ES-I3 (cell line): Measurements from ENCODE around the gene NTM.

ENCODE experiments used
- H3K36me3 ChIP-seq: 2 replicates; pipeline ENCODE4 v1.6.1; 2013; ENCODE audit warnings: mild to moderate bottlenecking, low read length, control low read depth, moderate library complexity; ENCODE audit not compliant: insufficient read depth
- H3K4me1 ChIP-seq: 2 replicates; pipeline ENCODE4 v1.6.1; 2013; ENCODE audit warnings: mild to moderate bottlenecking, control low read depth, low read length; ENCODE audit not compliant: insufficient read depth
- H3K9ac ChIP-seq: 2 replicates; pipeline ENCODE4 v1.6.1; 2013; ENCODE audit warnings: low read depth, mild to moderate bottlenecking, low read length, moderate library complexity
- H3K9me3 ChIP-seq: 2 replicates; pipeline ENCODE4 v1.6.1; 2013; ENCODE audit warnings: mild to moderate bottlenecking, low read length, moderate library complexity; ENCODE audit not compliant: control insufficient read depth, insufficient read depth

The NTM gene

GRCh38 chr11:131717616-131718015 is 347.2 kb downstream of the NTM start:
- H3K9me3 ChIP-seq: no peaks in the 10 kb centered on the region
- H3K9ac ChIP-seq: no peak overlapping the region
- H3K36me3 ChIP-seq: no peaks in the 10 kb centered on the region
- H3K4me1 ChIP-seq: no peaks in the 10 kb centered on the region

- Histone ChIP-seq H3K4me1 (no peaks in the 10 kb centered on the region), H3K9ac (no peak overlapping the region), H3K9me3 (no peaks in the 10 kb centered on the region), H3K36me3 (no peaks in the 10 kb centered on the region)
Observed at GRCh38 chr11:131723088-131723487, 352.7 kb downstream of the NTM start.

- no peaks in the 10 kb centered on the region for H3K4me1 ChIP-seq
- no peak overlapping the region for H3K9ac ChIP-seq
- no peaks in the 10 kb centered on the region for H3K36me3 ChIP-seq
- no peaks in the 10 kb centered on the region for H3K9me3 ChIP-seq
Observed at GRCh38 chr11:131724436-131724975, 354.1 kb downstream of the NTM start.

GRCh38 chr11:131734871-131735270 is 364.5 kb downstream of the NTM start:
- Histone ChIP-seq H3K9ac (no peak overlapping the region), H3K9me3 (no peaks in the 10 kb centered on the region), H3K36me3 (no peaks in the 10 kb centered on the region), H3K4me1 (peaks cover 4% of the 10 kb centered on the region)

- Histone ChIP-seq H3K36me3 (no peaks in the 10 kb centered on the region), H3K4me1 (peaks cover 4% of the 10 kb centered on the region), H3K9ac (no peak overlapping the region), H3K9me3 (no peaks in the 10 kb centered on the region)
Observed at GRCh38 chr11:131737357-131737756, 366.9 kb downstream of the NTM start.

- no peaks in the 10 kb centered on the region for H3K36me3 ChIP-seq
- H3K4me1 ChIP-seq: peaks cover 4% of the 10 kb centered on the region
- no peak overlapping the region for H3K9ac ChIP-seq
- H3K9me3 ChIP-seq: no peaks in the 10 kb centered on the region
Observed at GRCh38 chr11:131739243-131739882, 368.9 kb downstream of the NTM start.

- no peaks in the 10 kb centered on the region for H3K36me3 ChIP-seq
- no peaks in the 10 kb centered on the region for H3K9me3 ChIP-seq
- peaks cover 7% of the 10 kb centered on the region for H3K4me1 ChIP-seq
- no peak overlapping the region for H3K9ac ChIP-seq
Observed at GRCh38 chr11:131744847-131745246, 374.4 kb downstream of the NTM start.

GRCh38 chr11:131745405-131745804 is 375.0 kb downstream of the NTM start:
- no peak overlapping the region for H3K9ac ChIP-seq
- no peaks in the 10 kb centered on the region for H3K36me3 ChIP-seq
- no peaks in the 10 kb centered on the region for H3K9me3 ChIP-seq
- peaks cover 7% of the 10 kb centered on the region for H3K4me1 ChIP-seq

GRCh38 chr11:131746201-131746600 is 375.8 kb downstream of the NTM start:
- H3K9me3 ChIP-seq: no peaks in the 10 kb centered on the region
- H3K4me1 ChIP-seq: peaks cover 7% of the 10 kb centered on the region
- H3K36me3 ChIP-seq: no peaks in the 10 kb centered on the region
- no peak overlapping the region for H3K9ac ChIP-seq

- Histone ChIP-seq H3K36me3 (no peaks in the 10 kb centered on the region), H3K4me1 (peaks cover 7% of the 10 kb centered on the region), H3K9me3 (no peaks in the 10 kb centered on the region), H3K9ac (no peak overlapping the region)
Observed at GRCh38 chr11:131748151-131749050, 378.0 kb downstream of the NTM start.

GRCh38 chr11:131749101-131749500 is 378.7 kb downstream of the NTM start:
- H3K36me3 ChIP-seq: no peaks in the 10 kb centered on the region
- H3K4me1 ChIP-seq: peaks cover 7% of the 10 kb centered on the region
- no peaks in the 10 kb centered on the region for H3K9me3 ChIP-seq
- H3K9ac ChIP-seq: no peak overlapping the region

GRCh38 chr11:131750152-131750551 is 379.7 kb downstream of the NTM start:
- Histone ChIP-seq H3K9ac (no peak overlapping the region), H3K36me3 (no peaks in the 10 kb centered on the region), H3K9me3 (no peaks in the 10 kb centered on the region), H3K4me1 (peaks cover 7% of the 10 kb centered on the region)

GRCh38 chr11:131750692-131751091 is 380.3 kb downstream of the NTM start:
- H3K9ac ChIP-seq: no peak overlapping the region
- H3K9me3 ChIP-seq: no peaks in the 10 kb centered on the region
- H3K4me1 ChIP-seq: peaks cover 7% of the 10 kb centered on the region
- H3K36me3 ChIP-seq: no peaks in the 10 kb centered on the region

- no peaks in the 10 kb centered on the region for H3K9me3 ChIP-seq
- H3K36me3 ChIP-seq: no peaks in the 10 kb centered on the region
- H3K9ac ChIP-seq: no peak overlapping the region
- H3K4me1 ChIP-seq: no peaks in the 10 kb centered on the region
Observed at GRCh38 chr11:131754671-131755070, 384.3 kb downstream of the NTM start.
